ENCODE measurements around the gene LCNL1.

The LCNL1 gene

GRCh38 chr9:136947028-136947891, 35.5 kb upstream of the LCNL1 start:
- no peak for DNase-seq (ENCODE audit: low spot score)

GRCh38 chr9:136947955-136948510, 34.8 kb upstream of the LCNL1 start:
- no peak for DNase-seq (ENCODE audit: low spot score)

- no peak for DNase-seq (ENCODE audit: low spot score)
These were observed 33.5 kb upstream of the LCNL1 start for GRCh38 chr9:136949239-136949816.

GRCh38 chr9:136949817-136950655, 32.8 kb upstream of the LCNL1 start:
- peak; percentile 95 for DNase-seq (ENCODE audit: low spot score)

- DNase-seq (ENCODE audit: low spot score) = no peak
These were observed 32.0 kb upstream of the LCNL1 start for GRCh38 chr9:136950656-136951276.

- no peak for DNase-seq (ENCODE audit: low spot score)
These were observed 31.1 kb upstream of the LCNL1 start, which contains the start of gene LCN12 for GRCh38 chr9:136951541-136952320. TSS of gene LCN12 (plus strand) at chr9:136952273. CDS start at chr9:136952328, 55 bp downstream.

- DNase-seq (ENCODE audit: low spot score) = no peak
These were observed 30.4 kb upstream of the LCNL1 start for GRCh38 chr9:136952321-136952850.

- no peak for DNase-seq (ENCODE audit: low spot score)
These were observed 29.7 kb upstream of the LCNL1 start for GRCh38 chr9:136952876-136953770.

- no peak for DNase-seq (ENCODE audit: low spot score)
These were observed 29.0 kb upstream of the LCNL1 start for GRCh38 chr9:136953771-136954269.

GRCh38 chr9:136954270-136955083, 28.3 kb upstream of the LCNL1 start:
- DNase-seq (ENCODE audit: low spot score) = no peak

GRCh38 chr9:136955202-136955942, 27.4 kb upstream of the LCNL1 start:
- DNase-seq (ENCODE audit: low spot score) = no peak

- DNase-seq (ENCODE audit: low spot score) = no peak
These were observed 26.9 kb upstream of the LCNL1 start for GRCh38 chr9:136955943-136956335.

- DNase-seq (ENCODE audit: low spot score) = no peak
These were observed 26.2 kb upstream of the LCNL1 start for GRCh38 chr9:136956604-136957003.

- DNase-seq (ENCODE audit: low spot score) = no peak
These were observed 25.3 kb upstream of the LCNL1 start for GRCh38 chr9:136957461-136957860.

- no peak for DNase-seq (ENCODE audit: low spot score)
These were observed 24.9 kb upstream of the LCNL1 start for GRCh38 chr9:136957901-136958300.

GRCh38 chr9:136958473-136958872, 24.3 kb upstream of the LCNL1 start:
- DNase-seq (ENCODE audit: low spot score) = no peak

GRCh38 chr9:136958898-136959850, 23.6 kb upstream of the LCNL1 start:
- no peak for DNase-seq (ENCODE audit: low spot score)

Data from COLO829 (cell line).